ENCODE data around the gene FAH. TPM values are rescaled to one million over a fixed set of nuclear protein-coding genes. Genes with fewer than 3 reads are reported as not detected.

The FAH gene
- total and polyA plus RNA-seq, 10 of the 15 experiments (the other 5 are each of a cell fraction or from before 2014, with no cell fraction given) = 36.3 to 121 (median 62.0) TPM

DNA sequence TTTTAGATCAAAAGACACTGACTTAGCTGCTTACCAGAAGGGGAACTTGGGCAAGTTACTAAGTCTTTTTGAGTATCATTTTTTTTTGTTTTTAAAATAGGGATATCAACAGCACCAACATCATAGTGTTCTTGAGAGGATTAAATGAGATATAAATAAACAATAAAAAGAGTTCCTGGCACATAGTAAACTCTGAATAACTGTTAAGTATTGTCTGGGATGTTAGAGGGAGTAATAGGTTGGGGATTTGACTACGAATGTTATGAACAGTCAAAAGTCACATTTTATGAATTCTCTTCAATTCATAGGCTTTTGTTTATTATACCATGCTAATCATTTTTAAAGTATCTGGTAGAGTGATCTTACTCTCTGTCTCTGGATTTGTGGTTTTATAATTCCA is 37.8 kb upstream of the FAH start:
- peaks cover 0 to 1% of the 10 kb centered on the region in 2 experiments; a peak in 1 of 4 replicates for H3K36me3 ChIP-seq (ENCODE audit: control insufficient read depth in 2 of 2, insufficient read depth in 2 of 2, low read length in 1 of 2)
- H3K9ac ChIP-seq (ENCODE audit: control insufficient read depth, insufficient read depth, low read length) = no peak overlapping the region
- POLR2A ChIA-PET = interaction anchor here (1.6 kb wide), 1 partner anchor 16 kb away, joined by 3 read pairs; no protein-coding TSS in a partner anchor
- ATAC-seq (no peak), FAIRE-seq (peak; percentile 18), DNase-seq (ENCODE audit: low read depth, low spot score) (no peak)
- H3K4me1 ChIP-seq (ENCODE audit: control insufficient read depth, insufficient read depth, low read length) = no peaks in the 10 kb centered on the region
- SMC1A ChIA-PET (ENCODE audit: uncharacterized antibody, unreplicated experiment) = interaction anchor here (1.1 to 2.7 kb wide), 5 partner anchors 9 to 183 kb away, joined by 3 to 9 read pairs (median 3); no protein-coding TSS in a partner anchor
- H3K4me2 ChIP-seq (ENCODE audit: control insufficient read depth, insufficient read depth) = no peak overlapping the region
- no peaks in the 10 kb centered on the region for H3K27me3 ChIP-seq (replicated peaks in 1 of 2; ENCODE audit: control insufficient read depth in 2 of 2, insufficient read depth in 2 of 2, low read length in 1 of 2)
- WGBS (ENCODE audit: insufficient coverage, insufficient replicate concordance, low lambda C conversion rate, missing lambda C conversion rate) = 30% methylated on average over 1 of the region's 1 CpG
- H3K9me3 ChIP-seq (replicated peaks; ENCODE audit: control insufficient read depth, insufficient read depth, low read length) = no peaks in the 10 kb centered on the region
- intact Hi-C loops (cut with micrococcal nuclease; ENCODE audit: unreplicated experiment) = no loop called here
- H3K4me3 ChIP-seq = no peak overlapping the region
- H4K20me1 ChIP-seq (ENCODE audit: control insufficient read depth, insufficient read depth) = no peaks in the 10 kb centered on the region
- H3K79me2 ChIP-seq (ENCODE audit: control insufficient read depth, insufficient read depth, low read length) = peaks cover 36% of the 10 kb centered on the region
- no peak overlapping the region for H3K27ac ChIP-seq (ENCODE audit: control insufficient read depth, insufficient read depth)
- no TSS peak for BruUV-seq (replicated peaks)
- H2AFZ ChIP-seq (ENCODE audit: control insufficient read depth, low read depth, low read length) = no peak overlapping the region
- CTCF ChIA-PET = interaction anchor here (0.6 kb wide), 1 partner anchor 18 kb away, joined by 3 read pairs; no protein-coding TSS in a partner anchor
- in situ Hi-C loops (cut with MboI) = no loop called here
- RAD21 ChIA-PET (ENCODE audit: unreplicated experiment) = no interaction called here
- TF ChIP-seq, protein P1, sequence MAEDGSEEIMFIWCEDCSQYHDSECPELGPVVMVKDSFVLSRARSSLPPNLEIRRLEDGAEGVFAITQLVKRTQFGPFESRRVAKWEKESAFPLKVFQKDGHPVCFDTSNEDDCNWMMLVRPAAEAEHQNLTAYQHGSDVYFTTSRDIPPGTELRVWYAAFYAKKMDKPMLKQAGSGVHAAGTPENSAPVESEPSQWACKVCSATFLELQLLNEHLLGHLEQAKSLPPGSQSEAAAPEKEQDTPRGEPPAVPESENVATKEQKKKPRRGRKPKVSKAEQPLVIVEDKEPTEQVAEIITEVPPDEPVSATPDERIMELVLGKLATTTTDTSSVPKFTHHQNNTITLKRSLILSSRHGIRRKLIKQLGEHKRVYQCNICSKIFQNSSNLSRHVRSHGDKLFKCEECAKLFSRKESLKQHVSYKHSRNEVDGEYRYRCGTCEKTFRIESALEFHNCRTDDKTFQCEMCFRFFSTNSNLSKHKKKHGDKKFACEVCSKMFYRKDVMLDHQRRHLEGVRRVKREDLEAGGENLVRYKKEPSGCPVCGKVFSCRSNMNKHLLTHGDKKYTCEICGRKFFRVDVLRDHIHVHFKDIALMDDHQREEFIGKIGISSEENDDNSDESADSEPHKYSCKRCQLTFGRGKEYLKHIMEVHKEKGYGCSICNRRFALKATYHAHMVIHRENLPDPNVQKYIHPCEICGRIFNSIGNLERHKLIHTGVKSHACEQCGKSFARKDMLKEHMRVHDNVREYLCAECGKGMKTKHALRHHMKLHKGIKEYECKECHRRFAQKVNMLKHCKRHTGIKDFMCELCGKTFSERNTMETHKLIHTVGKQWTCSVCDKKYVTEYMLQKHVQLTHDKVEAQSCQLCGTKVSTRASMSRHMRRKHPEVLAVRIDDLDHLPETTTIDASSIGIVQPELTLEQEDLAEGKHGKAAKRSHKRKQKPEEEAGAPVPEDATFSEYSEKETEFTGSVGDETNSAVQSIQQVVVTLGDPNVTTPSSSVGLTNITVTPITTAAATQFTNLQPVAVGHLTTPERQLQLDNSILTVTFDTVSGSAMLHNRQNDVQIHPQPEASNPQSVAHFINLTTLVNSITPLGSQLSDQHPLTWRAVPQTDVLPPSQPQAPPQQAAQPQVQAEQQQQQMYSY (CRISPR knock-in tag; IDR thresholded peaks at IDR 0.05) = no peak
- TF ChIP-seq FOXM1 (IDR thresholded peaks at IDR 0.05; ENCODE audit: low read depth, low read length) = no peak
- no peak for TF ChIP-seq SRF (IDR thresholded peaks at IDR 0.05; ENCODE audit: low read depth in 2 of 2, low read length in 2 of 2)

DNA sequence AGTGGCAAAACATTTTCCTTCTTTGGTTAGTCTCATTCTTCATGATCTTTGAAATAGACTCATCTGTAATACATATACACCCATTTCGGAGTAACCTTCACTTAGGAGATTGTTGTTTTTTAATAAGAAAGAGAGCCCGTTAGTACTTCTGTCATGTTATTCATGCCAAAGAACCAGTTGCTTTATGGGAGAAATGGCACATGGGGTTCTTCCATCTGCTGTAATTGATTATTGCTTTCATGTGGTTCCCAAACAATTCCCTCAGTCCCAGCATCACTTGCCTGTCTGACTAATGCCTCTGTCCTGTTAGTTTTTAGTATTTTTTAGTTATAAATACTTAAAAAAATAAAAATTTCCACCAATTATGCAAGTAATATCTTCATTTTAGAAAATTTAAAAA is 33.8 kb upstream of the FAH start:
- Histone ChIP-seq H3K9ac (ENCODE audit: control insufficient read depth, insufficient read depth, low read length) (no peak overlapping the region), H3K4me2 (ENCODE audit: control insufficient read depth, insufficient read depth) (no peak overlapping the region), H3K27me3 (replicated peaks in 1 of 2; ENCODE audit: control insufficient read depth in 2 of 2, insufficient read depth in 2 of 2, low read length in 1 of 2) (no peaks in the 10 kb centered on the region), H3K4me3 (no peak overlapping the region), H3K4me1 (ENCODE audit: control insufficient read depth, insufficient read depth, low read length) (no peaks in the 10 kb centered on the region), H3K9me3 (replicated peaks; ENCODE audit: control insufficient read depth, insufficient read depth, low read length) (no peaks in the 10 kb centered on the region), H3K79me2 (ENCODE audit: control insufficient read depth, insufficient read depth, low read length) (peaks cover 24% of the 10 kb centered on the region), H3K36me3 (ENCODE audit: control insufficient read depth in 2 of 2, insufficient read depth in 2 of 2, low read length in 1 of 2) (peaks cover 3 to 12% of the 10 kb centered on the region in 2 experiments), H4K20me1 (ENCODE audit: control insufficient read depth, insufficient read depth) (no peaks in the 10 kb centered on the region), H3K27ac (ENCODE audit: control insufficient read depth, insufficient read depth) (no peak overlapping the region), H2AFZ (ENCODE audit: control insufficient read depth, low read depth, low read length) (no peak overlapping the region)
- in situ Hi-C loops (cut with MboI) (no loop called here), intact Hi-C loops (cut with micrococcal nuclease; ENCODE audit: unreplicated experiment) (no loop called here)
- SMC1A ChIA-PET (ENCODE audit: uncharacterized antibody, unreplicated experiment) = no interaction called here
- ATAC-seq (no peak), FAIRE-seq (no peak), DNase-seq (ENCODE audit: low read depth, low spot score) (no peak)
- POLR2A ChIA-PET = no interaction called here
- no TSS peak for BruUV-seq (replicated peaks)
- CTCF ChIA-PET = no interaction called here
- RAD21 ChIA-PET (ENCODE audit: unreplicated experiment) = no interaction called here
- WGBS (ENCODE audit: insufficient coverage, insufficient replicate concordance, low lambda C conversion rate, missing lambda C conversion rate) = 100% methylated on average over 2 of the region's 2 CpGs
- TF ChIP-seq SP1 (IDR thresholded peaks at IDR 0.05; ENCODE audit: low read depth, low read length) (no peak), TARDBP (IDR thresholded peaks at IDR 0.05; ENCODE audit: borderline replicate concordance) (no peak)
- TF ChIP-seq, protein P2, sequence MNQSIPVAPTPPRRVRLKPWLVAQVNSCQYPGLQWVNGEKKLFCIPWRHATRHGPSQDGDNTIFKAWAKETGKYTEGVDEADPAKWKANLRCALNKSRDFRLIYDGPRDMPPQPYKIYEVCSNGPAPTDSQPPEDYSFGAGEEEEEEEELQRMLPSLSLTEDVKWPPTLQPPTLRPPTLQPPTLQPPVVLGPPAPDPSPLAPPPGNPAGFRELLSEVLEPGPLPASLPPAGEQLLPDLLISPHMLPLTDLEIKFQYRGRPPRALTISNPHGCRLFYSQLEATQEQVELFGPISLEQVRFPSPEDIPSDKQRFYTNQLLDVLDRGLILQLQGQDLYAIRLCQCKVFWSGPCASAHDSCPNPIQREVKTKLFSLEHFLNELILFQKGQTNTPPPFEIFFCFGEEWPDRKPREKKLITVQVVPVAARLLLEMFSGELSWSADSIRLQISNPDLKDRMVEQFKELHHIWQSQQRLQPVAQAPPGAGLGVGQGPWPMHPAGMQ (IDR thresholded peaks at IDR 0.05; ENCODE audit: borderline replicate concordance) = no peak
- TF ChIP-seq, protein P3, sequence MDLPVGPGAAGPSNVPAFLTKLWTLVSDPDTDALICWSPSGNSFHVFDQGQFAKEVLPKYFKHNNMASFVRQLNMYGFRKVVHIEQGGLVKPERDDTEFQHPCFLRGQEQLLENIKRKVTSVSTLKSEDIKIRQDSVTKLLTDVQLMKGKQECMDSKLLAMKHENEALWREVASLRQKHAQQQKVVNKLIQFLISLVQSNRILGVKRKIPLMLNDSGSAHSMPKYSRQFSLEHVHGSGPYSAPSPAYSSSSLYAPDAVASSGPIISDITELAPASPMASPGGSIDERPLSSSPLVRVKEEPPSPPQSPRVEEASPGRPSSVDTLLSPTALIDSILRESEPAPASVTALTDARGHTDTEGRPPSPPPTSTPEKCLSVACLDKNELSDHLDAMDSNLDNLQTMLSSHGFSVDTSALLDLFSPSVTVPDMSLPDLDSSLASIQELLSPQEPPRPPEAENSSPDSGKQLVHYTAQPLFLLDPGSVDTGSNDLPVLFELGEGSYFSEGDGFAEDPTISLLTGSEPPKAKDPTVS (IDR thresholded peaks at IDR 0.05; ENCODE audit: low read depth, low read length) = no peak
